D721Med (cell line): Measurements from ENCODE around the gene TARBP1.

Experiments
- DNase-seq: peaks from one replicate; pipeline ENCODE4 v3.0.0; 2011; ENCODE audit warnings: low spot score; ENCODE audit not compliant: insufficient read length
- FAIRE-seq: peaks from 2 replicates; lab custom pipeline; 2011; peaks lifted over from hg19 to GRCh38; lab: Jason Lieb, UNC
- TF ChIP-seq, protein P1 (sequence below): IDR thresholded peaks from 2 replicates; pipeline ENCODE4 v1.5.1; 2012; ENCODE audit warnings: mild to moderate bottlenecking, control low read depth; ENCODE audit not compliant: insufficient read depth; ENCODE audit errors: missing control alignments

Gene TARBP1

DNA sequence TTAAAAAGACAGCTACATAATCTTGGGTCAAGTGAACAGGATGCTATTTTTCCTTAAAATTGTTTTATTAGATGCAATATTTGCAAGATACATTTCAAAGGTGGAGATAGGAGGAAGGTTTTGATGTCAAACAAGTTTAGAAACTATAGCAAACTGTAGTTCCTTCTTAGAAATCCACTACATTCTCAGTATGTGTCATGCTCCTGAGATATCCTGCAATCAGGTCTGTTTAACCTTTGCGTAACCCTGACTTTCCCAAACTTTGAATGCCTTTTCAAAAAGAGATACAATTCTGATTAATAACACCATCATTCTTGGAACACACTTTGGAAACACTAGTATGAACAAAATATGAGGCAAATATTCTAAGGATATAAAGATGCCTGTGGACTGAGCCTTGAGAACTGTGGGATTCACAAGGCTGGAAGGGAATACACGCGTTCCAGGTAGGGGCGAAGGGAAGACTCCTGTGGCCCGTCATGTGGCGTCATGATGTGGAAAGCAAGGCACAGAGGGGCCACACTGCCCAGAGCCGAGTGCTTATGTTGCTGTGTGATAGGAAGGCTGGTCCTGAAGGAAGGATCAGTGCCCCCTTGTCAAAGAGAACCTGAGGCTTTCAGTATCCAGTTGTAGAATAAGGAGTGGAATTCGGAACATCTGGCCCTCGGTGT is 19.6 kb upstream of the TARBP1 start:
- TF ChIP-seq, protein P1, sequence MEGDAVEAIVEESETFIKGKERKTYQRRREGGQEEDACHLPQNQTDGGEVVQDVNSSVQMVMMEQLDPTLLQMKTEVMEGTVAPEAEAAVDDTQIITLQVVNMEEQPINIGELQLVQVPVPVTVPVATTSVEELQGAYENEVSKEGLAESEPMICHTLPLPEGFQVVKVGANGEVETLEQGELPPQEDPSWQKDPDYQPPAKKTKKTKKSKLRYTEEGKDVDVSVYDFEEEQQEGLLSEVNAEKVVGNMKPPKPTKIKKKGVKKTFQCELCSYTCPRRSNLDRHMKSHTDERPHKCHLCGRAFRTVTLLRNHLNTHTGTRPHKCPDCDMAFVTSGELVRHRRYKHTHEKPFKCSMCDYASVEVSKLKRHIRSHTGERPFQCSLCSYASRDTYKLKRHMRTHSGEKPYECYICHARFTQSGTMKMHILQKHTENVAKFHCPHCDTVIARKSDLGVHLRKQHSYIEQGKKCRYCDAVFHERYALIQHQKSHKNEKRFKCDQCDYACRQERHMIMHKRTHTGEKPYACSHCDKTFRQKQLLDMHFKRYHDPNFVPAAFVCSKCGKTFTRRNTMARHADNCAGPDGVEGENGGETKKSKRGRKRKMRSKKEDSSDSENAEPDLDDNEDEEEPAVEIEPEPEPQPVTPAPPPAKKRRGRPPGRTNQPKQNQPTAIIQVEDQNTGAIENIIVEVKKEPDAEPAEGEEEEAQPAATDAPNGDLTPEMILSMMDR: no peak
- no peak for DNase-seq
- peak; percentile 11 for FAIRE-seq

DNA sequence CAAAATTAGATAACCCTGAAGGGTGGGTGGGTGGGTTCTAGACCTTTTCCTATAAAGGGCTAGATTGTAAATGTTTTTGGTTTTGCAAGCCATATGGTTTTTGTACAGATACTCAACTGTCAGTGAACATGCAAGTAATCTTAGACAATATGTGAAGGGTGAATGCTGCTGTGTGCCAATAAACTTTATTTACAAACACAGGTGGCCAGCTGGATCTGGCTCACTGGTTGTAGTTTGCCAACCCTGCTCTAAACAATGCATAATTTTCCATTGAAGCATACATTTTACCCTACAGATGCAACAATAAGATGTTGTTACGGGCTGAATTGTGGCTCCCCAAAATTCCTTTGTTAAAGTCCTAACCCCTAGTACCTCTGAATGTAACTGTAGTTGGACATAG is 18.6 kb upstream of the TARBP1 start:
- DNase-seq (no peak), FAIRE-seq (no peak)
- TF ChIP-seq, protein P1: no peak

DNA sequence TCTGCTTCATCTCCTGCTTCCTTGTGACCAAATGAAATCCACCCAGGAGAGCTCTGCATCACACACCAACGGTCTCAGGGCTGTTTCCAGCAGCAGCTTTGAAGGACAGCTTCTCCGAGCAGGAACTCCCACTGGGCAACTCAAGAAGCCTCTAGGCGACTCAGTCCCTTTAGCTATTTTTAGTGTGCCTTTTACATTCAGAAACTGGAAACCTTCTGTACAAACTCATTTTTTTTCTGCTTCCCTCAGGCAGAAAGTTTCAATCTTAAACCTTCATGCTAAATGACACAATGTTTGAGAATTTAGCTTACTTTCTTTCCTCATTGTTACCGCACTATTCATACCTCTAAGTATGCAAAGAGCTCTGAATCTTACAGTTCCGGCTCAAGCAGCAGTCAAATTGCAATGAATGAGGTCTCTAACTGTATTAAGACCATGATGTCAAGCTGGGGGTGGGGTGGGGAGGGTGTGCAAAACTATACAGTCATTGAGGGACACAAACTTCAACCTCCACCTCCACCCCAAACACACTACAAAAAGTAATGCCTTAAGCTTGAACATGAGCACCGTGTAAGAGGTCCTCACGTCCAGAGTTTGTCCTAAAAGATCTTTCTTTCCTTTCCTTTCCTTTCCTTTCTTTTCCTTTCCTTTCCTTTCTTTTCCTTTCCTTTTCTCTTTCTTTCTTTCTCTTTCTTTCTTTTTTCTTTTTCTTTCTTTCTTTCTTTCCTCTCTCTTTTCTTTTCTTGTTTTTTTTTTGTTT is 16.4 kb upstream of the TARBP1 start:
- FAIRE-seq (no peak), DNase-seq (no peak)
- TF ChIP-seq, protein P1: no peak

DNA sequence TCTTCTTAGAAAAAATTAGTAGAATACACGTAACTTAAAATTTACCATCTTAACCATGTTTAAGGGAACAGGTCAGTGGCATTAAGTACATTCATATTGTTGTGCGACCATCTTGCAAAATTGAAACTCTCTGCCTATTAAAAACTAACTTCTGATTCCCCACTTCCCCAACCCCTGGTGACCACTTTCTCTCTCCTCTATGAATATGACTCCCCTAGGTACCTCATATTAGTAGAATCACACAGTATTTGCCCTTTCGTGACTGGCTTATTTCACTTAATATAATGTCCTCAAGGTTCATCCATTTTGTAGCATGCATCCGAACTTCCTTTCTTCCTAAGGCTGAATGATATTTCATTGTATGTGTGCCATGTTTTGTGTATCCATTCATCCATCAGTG is 15.1 kb upstream of the TARBP1 start:
- TF ChIP-seq, protein P1: no peak
- no peak for FAIRE-seq
- DNase-seq: no peak

DNA sequence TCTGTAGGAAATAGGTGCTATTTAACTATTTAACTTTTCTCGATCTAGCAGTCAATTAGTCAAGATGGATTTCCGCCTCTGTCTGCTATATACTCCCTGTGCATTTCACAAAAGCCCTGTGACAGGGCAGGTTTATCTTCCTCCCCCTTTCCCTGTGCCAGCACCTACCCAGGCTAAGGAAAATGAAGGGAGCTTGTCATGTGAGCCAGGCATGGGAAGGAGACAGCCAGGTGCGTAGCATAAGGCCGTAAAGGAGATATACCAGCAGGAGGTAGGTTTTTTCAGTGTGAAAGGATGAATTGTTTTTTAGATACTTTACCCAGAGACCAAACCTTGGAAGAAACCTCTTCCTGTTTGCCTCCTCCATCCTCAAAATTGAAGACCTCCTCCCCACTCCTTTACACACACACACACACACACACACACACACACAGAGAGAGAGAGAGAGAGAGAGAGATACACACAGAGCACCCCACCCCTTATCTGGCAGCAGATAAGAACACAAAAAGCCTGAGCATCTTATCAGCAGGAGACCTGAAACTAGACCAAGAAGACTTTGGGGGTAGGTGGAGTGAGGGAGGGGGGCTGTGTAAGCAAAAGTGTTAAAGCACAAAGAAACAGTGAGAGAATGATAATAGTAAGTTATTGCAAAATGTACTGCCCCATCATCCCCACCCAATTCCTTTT is 12.0 kb upstream of the TARBP1 start:
- TF ChIP-seq, protein P1: no peak
- DNase-seq (no peak), FAIRE-seq (no peak)

DNA sequence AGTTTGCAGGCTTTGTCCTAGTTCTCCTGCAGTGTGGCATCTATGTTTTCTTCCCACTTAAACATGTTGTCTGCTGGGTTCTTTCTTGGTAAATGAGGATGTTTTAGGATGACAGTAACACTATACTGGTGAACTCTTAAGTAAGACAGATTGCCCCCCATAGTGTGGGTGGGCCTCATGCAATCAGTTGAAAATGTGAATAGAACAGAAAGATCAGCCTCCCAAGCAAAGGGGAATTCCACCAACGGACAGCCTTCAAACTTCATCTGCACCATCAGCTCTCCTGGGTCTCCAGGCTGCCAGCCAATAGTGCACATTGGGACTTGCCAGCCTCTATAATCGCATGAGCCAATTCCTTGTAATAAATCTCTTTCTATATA is 10.7 kb upstream of the TARBP1 start:
- TF ChIP-seq, protein P1: no peak
- DNase-seq (no peak), FAIRE-seq (no peak)
